HG02610 (cell line): ENCODE measurements around the gene DHRS4.
"Not testable (repeated sequence)": the region's sequence is repeated elsewhere in the genome, so short reads cannot be mapped to it uniquely, and the experiment has no call there.

Experiments used
- ATAC-seq: cut with Tn5 transposase; IDR thresholded peaks from one replicate; pipeline ENCODE4 v1.9.1; 2021; ENCODE audit warnings: mild to moderate bottlenecking, moderate library complexity; ENCODE audit not compliant: unreplicated experiment

Gene DHRS4

DNA sequence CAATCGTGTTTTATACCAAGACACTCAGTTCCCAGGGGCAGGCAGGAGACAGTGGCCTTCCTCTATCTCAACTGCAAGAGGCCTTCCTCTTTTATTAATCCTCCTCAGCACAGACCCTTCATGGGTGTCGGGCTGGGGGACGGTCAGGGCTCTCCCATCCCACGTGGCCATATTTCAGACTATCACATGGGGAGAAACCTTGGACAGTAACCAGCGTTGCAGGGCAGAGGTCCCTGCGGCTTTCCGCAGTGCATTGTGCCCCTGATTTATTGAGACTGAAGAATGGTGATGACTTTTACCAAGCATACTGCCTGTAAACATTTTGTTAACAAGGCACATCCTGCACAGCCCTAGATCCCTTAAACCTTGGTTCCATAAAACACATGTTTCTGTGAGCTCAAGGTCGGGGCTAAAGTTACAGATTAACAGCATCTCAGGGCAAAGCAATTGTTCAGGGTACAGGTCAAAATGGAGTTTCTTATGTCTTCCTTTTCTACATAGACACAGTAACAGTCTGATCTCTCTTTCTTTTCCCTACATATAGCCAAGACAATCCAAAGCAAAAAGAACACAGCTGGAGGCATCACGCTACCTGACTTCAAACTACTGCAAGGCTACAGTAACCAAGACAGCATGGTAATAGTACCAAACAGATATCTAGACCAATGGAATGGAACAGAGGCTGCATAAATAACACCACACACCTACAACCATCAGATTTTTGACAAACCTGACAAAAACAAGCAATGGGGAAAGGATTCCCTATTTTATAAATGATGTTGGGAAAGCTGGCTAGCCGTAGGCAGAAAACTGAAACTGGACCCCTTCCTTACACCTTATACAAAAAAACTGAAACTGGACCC lies 28.6 kb downstream of the DHRS4 start:
- not testable (repeated sequence) for ATAC-seq

DNA sequence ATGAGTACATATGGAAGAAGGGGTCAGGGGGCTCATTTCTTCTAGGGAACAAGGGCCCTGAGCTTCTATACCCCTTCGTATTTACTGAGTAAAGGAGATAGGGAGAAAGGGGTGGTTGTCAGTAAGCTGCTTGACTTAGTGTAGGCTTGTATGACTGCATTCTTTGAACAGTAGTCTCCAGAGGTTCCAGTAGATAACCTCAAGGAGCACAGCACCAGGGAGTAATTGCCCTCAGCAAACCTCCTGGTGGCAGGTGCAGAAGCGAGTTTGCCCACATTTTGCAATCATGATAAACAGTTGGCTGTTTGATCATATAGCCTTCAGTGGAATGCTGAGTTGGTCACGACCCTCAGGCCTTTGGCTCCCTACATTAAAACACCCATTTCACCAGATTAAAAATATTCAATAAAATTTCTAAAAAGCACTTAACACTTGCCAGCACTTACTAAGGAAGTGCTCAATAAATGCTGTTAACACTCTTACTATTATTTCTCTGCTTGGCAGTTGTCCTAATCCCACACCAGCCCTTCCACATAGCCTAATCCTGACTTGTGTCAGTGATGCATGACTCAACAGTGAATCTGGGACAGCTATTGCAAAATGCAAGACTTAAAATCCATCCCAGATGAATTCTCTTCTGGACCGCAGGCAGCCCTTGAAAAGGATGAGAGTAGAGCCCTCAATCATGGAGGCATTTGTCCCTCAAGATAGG lies 31.5 kb downstream of the DHRS4 start:
- ATAC-seq: no peak

DNA sequence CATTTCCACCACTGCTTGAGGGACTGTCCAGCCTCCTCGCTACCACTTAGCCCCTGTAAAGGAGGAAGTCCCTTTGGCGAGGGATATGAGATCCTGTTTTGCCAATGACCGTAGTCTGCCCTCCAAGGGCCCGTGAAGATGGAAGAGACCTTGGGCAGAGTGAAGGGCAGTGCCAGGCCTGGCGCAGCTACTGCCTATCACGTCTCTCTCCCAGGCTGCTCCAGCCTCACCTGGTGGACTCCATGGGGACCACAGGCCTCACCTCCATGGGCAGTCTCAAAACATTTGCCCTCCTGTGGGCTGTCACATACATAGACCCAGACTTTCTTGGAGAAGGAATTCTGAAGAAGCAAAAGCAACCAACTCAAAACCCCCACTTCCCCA lies 34.6 kb downstream of the DHRS4 start:
- not testable (repeated sequence) for ATAC-seq

DNA sequence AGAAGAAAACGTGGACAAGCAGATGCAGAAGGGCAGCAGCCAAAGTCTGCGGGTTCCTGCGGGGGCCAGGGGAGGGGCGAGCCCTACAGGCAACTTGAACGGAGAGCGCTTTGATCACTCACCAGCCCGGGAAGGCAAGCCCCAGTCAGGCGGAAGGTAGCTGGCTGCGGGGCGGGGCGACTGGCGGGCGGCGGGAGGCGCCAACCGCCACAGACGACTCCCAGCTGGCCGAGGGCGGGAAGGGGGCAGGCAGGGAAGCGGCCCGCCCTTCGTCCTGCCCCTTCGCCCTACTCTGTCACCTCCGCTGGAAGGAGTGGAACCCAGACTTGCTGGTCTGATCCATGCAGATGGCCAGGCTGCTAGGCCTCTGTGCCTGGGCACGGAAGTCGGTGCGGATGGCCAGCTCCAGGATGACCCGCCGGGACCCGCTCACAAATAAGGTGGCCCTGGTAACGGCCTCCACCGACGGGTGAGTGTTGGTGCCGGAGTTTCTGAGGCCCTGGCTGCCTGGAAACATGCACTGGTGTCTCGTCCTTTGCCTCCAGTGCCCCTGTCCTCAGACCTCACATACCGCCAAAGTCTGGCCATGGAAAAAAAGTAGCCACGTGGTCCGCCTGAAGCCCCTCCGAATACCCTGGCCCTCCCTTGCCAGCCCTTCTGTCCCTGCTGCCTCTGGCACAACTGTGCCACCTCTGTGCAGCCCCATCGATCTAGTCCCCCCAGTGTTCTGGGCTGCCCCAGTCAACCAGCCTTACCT lies 35.2 kb downstream of the DHRS4 start, which contains the start of gene DHRS4L2:
Gene DHRS4L2 (plus strand): TSS at position 323 of the 757 bp plus-strand sequence. CDS start 19 bp downstream, at position 342.
- peak; percentile 90 for ATAC-seq

DNA sequence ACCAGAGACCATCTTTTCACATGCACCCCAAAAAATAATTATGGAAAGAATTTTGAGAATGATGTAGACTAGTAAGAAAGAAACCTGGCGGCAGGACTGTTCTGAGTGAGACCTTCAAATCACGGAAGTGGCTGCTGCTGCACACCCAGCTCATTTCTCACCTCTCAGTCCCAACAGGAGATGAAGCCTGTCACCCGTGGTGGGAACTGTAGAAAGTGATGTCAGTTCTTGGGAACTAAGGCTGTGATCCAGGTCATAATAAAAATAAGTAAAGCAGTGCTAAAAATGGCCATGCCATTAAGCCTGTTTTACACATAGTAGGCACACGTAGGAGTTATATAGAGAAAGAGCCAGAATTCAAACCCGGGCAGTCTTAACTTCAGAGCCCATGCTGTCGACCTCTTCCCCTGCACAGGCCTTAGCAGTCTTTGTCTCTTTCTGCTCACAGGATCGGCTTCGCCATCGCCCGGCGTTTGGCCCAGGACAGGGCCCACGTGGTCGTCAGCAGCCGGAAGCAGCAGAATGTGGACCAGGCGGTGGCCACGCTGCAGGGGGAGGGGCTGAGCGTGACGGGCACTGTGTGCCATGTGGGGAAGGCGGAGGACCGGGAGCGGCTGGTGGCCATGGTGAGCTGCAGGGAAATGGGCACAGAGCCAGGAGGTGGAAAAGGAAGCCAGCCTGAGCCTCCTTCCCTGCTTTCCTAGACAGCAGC lies 36.3 kb downstream of the DHRS4 start:
- peak; percentile 57 for ATAC-seq

DNA sequence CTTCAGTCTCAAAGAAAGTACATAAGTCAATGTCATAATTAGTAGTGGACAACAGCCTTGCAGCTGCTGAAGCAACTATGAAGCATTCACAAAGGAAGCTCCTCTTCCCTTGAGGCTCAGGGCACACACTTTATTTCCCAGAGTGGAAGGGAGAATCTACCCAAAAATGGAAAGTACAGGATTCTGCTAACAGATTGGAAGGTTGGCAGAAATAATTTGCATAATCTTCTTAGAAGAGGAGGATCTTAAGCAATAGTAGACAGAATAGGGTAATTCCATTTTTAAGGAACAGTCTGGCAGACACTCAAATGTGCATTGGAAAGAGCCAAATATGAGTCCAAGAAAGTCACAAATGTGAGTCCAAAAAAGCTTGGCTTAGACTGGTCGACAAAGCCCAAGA lies 37.4 kb downstream of the DHRS4 start:
- ATAC-seq: not testable (repeated sequence)

DNA sequence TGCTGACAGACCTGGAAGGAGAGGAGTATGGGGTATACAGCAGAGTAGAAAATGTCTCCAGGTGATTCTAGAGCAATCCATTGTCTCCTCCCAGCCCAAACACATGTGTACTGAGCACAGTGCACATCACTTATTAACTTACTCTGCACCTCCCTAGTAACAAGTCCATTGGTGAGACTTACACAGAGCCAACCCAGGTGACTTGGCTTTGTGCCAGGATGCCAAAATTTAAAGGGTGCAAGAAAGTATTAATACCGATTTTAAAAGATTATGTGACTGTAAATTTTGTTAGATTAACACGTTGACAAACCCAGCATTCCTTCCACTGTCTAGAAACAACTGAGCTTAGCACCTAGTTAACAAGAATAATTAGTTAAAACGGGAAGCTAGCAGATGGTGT lies 39.5 kb downstream of the DHRS4 start:
- ATAC-seq: not testable (repeated sequence)

DNA sequence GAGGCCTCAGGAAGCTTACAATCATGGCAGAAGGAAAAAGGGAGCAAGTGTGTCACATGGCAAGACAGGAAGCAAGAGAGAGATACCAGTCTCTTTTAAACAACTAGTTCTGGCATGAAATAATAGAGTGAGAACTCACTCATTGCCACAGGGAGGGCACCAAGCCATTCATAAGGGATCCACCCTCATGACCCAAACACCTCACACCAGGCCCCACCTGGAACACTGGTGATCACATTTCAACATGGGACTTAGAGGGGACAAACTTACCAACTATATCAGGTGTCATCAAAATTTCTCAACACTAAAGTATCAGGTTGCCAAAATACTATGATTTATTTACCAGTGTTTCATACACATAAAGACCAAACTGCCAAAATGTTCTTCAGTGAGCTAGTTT lies 42.4 kb downstream of the DHRS4 start:
- ATAC-seq: not testable (repeated sequence)

DNA sequence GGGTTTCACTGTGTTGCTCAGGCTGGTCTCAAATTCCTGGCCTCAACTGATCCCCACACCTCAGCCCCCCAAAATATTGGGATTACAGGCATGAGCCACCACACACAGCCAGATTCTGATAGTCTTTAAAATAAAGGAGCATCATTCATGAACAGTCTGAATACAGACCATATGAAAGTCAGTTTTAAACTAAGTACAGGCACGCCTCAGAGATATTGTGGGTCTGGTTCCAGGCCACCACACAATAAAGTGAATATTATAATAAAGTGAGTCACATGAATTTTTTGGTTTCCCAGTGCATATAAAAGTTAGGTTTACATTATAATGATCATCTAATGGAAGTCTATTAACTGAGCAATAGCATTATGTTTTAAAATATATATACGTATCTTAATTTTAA lies 43.3 kb downstream of the DHRS4 start:
- not testable (repeated sequence) for ATAC-seq

DNA sequence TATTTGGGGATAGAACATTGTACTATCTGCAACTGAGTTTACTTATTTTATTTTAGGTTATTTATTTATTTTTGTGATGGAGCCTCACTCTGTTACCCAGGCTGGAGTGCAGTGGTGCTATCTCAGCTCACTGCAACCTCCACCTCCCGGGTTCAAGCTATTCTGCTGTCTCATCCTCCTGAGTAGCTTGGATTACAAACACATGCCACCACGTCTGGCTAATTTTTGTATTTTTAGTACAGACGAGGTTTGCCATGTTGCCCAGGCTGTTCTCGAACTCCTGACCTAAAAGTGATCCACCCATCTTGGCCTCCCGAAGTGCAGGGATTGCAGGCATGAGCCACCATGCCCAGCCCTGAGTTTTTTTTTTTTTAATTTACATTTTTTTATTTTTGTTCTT lies 46.1 kb downstream of the DHRS4 start:
- ATAC-seq: not testable (repeated sequence)

DNA sequence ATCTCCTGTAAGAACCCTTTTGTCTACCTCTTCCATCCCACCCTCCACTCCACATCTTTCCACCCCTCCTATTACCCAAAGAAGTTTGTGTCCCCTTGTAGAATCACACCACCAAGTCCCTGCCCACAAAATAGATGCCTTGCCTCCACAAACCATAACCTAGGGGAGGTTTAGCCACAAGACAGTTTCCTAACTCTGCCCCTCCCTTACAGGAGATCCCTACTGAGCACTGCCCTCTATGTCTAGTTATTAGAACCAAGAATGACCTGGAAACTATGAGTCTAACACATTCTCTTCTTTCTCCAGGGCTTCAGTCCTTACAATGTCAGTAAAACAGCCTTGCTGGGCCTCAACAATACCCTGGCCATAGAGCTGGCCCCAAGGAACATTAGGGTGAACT lies 47.5 kb downstream of the DHRS4 start:
- not testable (repeated sequence) for ATAC-seq

DNA sequence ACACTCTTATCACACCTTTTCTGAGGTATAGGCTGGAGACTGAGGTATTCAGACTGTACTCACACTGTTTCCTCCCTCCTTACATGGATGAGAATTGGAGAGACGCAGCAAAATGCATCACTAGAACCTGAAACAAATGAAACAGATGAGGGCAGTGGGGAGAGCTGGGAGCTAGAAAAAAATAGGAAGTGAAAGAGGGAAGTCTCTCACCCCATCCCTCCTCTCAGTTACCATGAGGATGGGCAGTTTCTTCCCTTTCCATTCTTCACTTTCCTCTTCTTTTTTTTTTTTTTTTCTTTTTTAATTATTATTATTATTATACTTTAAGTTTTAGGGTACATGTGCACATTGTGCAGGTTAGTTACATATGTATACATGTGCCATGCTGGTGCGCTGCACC lies 48.1 kb downstream of the DHRS4 start:
- not testable (repeated sequence) for ATAC-seq

DNA sequence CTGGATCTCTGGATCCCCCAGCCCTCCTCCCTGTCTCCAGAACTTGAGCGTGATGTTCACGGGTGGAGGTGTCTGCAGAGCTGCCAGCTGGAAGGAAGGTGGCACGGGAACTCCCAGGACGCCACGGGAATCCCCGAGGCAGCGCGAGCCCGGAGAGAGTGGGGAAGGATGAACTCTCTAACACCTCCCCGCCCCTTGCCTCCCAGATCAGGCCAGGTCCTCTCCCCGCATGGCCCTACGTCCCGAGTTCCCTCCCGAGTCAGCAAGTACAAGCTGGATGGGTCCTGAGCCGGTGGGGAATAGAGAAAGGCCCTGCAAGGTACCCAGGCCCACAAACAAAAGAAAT lies 52.9 kb downstream of the DHRS4 start:
- peak; percentile 35 for ATAC-seq

DNA sequence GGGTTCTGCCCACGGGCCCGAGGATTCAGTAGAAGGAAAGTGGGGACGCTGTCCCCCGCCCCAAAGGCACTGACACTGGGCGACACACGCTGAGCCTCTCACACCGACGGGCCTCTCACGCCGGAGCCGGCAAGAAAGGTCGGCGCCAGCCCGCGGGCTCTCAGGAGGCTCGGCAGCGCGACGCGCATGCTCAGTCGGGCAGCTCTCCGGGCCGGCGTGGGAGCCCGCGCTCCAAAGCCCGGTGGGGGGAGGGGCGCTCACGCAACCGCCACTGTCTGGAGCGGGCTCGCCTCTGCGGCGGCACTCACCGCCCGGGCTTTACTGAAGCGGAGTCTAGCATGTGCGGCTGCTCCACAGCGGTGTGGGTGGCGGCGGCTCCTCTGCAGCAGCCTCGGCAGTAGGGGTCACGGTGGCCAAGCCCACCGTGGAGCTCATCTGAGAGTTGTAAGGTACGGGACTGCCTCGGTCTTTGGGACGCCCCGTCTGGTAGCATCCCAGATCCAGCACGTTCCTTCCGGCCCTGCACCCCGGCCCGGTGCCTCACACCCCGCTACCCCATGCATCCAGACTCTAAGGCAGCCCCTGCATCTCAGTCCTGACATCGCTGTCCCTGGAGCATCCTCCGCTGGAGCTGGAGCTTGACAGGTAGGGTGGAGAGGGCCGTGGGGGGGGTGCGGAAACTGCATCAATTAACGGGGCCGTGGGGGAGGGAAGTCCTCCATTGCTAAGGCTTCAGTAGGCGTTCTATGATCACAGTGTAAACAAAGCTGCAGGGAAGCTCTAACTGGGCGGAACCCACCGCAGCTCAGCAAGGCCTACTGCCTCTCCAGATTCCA lies 53.5 kb downstream of the DHRS4 start:
- ATAC-seq: peak; percentile 82

DNA sequence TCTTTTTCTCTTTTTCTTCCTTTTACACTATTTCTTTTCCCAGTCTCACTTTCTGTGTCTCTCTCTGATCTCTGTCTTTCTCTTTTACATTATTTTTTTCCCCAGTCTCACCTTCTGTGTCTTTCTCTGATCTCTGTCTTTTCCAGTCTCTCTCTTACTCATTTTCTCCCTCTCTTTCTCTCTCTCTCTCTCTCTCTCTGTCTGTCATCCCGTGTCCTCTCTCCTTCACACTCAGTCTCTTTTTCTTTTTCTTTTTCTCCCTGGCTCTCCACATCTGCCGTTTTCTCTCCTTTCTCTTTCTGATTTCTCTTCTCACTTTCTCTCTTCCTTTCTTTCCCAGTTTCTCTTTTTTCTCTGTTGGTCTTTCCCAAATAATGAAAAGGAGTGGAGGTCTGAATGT lies 57.5 kb downstream of the DHRS4 start:
- no peak for ATAC-seq

DNA sequence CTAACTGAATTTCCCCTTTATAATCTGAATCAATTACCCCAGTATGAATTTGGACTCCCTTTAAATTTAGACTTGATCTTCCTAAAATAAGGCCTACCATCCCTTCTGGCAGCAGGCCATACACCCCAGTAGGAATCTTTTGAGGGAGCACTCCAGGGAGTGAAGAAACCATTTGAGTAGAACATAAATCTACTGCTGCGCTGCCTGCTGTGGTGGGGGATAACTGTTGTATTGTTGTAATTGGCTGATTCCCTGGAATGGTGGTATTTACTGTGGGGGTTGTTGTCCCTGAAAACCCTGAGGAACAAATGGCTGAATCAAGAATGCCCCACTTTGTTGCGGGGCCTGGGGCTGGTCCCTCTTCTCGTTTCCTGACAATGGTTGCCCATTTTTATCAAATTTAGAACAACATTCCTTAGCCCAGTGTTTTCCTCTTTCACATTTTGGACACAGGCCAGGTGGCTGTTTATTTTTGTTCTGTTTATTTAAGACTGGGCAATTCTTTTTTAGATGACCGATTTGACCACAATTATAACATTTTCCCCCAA lies 59.2 kb downstream of the DHRS4 start:
- ATAC-seq: not testable (repeated sequence)

DNA sequence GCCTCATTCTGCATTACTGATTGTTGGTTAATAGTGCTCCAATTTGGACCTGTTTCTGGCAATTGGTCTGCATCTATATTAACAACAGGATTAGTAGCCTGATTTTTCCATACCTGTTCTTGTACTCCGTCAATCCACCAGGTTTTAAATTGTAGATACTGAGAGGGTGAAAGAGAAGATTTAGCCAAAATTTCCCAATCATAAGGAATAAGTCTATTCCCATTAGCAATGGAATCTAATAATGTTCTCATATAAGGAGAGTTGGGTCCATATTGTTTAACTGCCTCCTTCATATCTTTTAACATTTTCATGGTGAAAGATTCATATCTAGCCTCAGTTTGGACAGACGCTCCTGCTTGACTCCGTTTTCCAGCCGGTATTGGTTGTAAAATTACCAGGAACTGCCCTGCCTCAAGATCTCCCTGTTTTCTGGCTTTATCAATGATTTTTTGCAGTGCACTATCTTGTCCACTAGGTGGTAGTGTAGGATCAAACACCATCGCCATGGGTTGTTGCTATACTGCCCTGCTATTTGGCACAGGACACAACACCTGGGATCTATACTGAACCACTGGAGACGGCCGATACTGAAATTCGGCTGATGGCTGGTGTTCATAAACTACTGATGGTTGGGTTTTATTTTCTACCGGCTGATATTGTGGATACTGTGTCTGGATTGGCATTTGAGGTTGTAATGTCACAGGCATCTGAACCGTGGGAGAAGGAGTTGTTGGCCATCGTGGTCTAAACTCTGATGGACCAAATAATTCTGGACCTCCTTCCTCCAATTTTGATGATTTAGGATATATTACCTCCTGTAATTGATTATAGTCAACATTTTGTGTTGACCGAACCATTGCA lies 60.3 kb downstream of the DHRS4 start:
- no peak for ATAC-seq

DNA sequence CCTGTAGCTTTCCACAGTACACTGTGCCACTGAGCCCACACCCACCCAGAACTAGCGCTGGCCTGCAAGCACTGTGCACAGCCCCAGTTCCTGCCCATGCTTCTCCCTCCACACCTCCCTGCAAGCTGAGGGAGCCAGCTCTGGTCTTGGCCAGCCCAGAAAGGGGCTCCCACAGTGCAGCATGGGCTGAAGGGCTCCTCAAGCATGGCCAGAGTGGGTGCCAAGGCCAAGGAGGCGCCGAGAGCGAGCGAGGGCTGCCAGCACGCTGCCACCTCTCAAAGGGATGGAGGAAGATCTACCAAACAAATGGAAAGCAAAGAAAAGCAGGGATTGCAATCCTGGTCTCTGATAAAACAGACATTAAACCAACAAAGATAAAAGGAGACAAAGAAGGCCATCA lies 62.2 kb downstream of the DHRS4 start:
- not testable (repeated sequence) for ATAC-seq
